Cortex of kidney (tissue), 1 donor: ENCODE data around the gene PKD1L1.
"Not testable (repeated sequence)": the region's sequence is repeated elsewhere in the genome, so short reads cannot be mapped to it uniquely, and the experiment has no call there.

Source experiments
- DNase-seq: peaks from one replicate; lab custom pipeline; 2025; lab: John Stamatoyannopoulos, UW

Gene PKD1L1

DNA sequence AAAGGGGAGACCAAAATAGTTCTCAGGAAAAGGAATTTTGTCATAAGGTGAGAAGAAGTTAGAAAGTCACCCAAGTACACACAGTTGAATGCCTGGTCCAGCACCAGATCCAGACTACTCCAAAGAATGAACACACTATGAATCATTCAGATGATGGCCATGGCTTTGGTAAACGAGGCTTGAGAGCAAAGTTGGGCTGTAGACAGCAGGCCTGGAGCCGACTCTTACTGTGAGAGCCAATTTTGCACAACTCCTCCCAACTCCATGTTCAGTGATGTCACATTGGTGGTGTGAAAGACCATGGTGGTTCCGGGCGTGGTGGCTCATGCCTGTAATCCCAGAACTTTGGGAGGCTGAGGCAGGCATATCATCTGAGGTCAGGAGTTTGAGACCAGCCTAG lies 131.6 kb downstream of the PKD1L1 start:
- no peak for DNase-seq

GRCh38 chr7:47815867-47816266 lies 132.4 kb downstream of the PKD1L1 start:
- DNase-seq = no peak

DNA sequence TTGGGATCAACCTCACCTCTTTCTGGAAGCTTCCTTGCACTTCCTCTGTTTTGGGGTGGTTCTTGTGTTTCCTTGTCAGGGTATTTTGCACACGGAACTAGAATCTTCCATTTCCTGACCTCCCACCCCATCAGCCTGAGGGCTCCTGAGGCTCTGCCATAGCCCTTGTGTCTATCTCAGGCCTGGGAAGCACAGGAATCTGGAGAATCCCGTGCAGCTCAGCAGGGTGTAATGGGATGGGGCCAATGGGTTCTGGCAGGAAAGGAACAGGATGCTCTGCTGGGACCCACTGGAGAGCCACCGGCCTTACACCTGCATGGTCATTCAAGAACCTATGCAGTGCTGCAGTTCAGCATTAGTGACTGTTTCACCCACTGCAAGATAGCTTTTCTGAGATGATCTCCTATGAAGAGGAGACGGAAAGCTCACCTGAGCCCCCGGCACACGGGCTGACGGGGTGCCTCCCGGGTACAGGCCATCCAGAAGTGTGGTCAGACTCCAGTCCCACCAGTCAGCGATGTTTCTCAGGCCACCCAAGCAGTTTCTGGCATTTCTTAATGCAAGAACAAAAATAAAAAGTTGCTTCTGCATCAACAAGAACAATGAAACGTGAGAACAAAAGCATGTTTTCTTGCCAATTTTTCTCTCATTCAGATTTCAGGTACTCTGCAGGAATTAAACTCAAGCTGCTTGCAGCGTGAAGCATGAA lies 133.2 kb downstream of the PKD1L1 start:
- DNase-seq = no peak

DNA sequence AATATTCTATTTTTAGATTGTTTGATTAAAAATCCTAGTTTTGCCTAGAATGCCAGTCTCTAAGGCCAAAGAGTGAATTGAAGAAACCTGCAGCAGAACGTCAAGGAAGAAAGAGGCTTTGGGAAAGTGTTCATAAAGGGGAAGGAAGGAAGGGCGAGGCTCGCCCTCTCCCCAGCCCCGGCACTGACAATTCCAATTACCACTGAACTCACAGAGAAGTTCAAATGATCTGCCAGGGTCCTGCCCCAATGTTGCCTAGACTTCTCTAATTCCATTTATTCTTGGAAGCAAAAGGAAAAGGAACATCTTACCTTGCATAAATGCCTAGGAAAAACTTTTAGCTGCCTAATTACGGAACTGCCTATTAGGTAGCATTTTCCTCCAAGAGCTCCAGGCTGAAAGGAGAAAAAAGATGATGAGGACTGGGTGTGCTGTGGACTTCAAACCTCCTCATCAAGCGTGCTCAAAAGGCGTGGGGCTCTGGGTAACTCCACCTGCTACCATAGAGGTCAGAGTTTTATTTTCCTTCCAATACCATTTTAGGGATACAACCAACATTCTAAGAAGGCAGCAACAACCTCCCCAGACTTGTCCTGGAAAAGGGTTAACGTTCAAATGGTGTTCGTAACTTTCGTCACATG lies 134.5 kb downstream of the PKD1L1 start:
- DNase-seq = no peak

DNA sequence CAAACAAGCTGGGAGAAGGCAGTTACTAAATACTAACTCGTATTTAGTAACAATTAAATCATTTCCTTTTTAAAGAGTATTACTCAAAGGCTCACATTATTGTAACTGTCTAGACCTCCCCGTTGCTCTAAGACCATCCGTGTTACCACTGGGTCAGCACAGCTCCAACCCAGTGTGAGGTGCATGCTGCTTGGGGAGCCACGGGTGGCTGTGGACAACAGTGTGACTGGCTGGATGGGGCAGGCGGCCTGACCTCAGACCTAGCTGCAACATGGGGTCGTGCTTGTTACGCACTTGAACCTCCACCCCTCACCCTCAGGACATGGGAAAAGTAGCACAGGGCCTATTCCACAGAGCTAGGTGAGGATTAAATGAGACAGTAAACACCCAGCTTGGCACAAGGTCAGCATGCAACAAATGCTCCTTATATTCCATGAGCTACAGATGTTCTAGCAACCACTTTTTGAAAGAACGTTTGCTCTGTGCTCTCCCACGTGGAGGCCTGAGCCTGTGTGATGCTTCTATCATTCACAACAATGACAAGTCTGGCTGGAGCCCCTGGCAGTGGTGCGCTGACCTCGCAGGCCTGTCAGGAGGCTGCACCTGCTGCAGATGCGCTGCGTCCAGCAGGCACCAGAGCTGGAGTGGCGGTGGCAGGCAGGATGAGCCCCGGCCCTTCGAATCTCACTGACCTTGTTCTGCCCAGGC lies 135.7 kb downstream of the PKD1L1 start:
- no peak for DNase-seq

DNA sequence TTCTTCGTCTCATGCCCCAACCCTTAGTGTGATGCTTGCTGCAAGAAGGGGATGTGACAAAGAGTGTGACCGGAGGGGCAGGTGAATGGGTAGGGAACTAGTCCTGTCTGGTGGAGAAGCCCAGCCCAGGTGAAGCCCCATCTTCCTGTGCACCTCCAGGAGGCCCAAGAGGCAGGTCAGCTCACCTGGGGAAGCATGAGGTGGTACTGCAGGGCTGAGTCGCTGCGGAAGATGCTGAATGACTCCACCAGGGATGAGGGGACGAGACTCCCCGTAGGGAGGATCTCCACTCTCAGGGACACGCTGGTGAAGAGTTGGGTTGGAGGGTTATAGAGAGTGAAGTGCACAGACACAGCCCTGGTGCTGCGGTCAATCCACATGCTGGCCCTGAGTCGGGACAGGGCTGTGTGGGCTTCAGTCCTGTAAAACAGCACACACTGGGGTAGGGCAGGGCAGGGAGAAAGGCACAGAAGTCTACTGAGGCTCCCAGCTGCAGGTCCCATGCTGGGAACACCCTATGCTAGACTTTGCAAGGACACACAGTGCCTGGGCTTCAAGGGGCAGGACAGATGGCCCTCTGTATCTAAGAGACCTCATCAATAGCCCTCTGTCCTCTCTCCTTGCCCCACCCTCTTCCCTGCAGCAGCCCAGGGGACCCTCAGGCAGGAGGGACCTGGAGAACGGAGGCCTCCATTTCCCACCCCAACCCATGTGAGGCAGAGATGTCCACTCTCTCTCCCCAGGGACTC lies 136.5 kb downstream of the PKD1L1 start:
- no peak for DNase-seq

GRCh38 chr7:47809387-47809786 lies 138.9 kb downstream of the PKD1L1 start:
- DNase-seq = no peak

DNA sequence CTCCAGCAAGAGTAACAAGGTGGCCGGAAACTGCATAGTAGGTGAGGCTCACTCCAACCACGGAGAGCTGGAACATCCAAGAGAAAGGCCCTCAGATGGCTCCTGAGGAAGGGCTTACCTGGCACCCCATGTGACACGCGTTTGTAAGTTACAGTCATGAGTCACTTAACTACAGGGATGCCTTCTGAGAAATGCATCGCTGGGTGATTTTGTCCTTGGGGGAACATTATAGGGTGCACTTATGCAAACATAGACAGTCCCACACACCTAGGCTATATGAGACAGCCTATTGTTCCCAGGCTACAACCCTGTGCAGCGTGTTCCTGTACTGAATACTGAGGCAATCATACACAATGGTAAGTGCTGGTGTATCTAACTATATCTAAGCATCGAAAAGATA lies 139.9 kb downstream of the PKD1L1 start:
- no peak for DNase-seq

DNA sequence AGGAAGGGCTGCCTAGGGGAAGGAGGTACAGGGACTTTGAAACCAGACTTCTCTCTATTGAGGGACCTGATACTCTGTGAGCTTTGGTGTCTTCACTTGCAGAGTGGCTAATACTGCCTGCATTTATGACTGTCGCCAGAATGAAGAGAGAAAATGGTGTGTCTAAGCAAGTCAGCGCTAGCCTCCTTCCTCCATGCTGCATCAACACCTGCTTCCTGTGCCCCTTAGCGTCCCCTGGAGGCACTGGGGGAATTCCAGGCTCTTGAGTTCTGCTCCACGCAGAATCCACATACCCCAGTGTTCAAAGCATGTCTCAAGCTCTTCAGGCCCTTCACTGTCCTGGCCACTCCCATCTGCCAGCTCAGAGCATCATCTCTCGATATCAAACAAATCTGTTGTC lies 140.5 kb downstream of the PKD1L1 start:
- no peak for DNase-seq

- no peak for DNase-seq
These were observed 141.1 kb downstream of the PKD1L1 start for GRCh38 chr7:47807126-47807525.

DNA sequence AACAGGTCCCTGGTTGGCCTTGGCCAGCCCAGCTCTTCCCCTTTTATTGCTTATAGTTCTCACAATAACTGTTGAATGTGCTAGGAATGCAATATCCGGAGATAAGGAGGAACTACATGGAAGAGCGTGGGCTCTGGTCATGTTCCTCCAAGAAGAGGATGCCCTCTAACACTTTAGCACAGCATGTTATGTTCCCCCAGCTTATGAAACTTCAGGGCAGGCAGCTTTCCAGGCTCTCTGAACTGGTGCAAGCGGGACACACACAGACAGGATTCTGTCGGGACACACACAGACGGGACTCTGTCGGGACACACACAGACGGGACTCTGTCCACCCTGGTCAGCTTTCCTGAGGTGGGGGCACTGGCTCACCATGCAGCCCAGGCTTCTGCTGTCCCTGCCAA lies 141.6 kb downstream of the PKD1L1 start:
- DNase-seq = no peak

- DNase-seq = no peak
These were observed 143.3 kb downstream of the PKD1L1 start for GRCh38 chr7:47804767-47805545.

GRCh38 chr7:47803846-47804245 lies 144.4 kb downstream of the PKD1L1 start:
- DNase-seq = no peak

DNA sequence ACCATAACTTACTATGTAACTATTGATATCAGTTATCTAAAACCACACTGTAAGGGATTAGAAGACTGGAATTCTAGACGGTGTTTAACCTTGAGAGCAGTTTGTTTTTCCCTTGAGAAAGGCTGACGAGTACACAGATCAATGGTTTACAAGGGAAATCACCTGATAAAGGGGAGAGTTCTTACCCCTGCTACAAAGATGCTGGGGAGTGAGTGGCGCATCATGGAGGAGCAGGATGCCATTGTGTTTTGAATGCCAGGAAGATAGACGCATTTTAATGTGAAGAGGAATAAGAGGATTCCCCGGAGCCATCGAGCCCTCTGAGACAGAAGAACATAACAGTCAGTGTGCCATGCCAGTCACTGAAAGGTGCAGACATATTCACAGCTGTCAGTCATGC lies 145.2 kb downstream of the PKD1L1 start:
- DNase-seq = no peak

GRCh38 chr7:47801423-47801822 lies 146.8 kb downstream of the PKD1L1 start:
- no peak for DNase-seq

DNA sequence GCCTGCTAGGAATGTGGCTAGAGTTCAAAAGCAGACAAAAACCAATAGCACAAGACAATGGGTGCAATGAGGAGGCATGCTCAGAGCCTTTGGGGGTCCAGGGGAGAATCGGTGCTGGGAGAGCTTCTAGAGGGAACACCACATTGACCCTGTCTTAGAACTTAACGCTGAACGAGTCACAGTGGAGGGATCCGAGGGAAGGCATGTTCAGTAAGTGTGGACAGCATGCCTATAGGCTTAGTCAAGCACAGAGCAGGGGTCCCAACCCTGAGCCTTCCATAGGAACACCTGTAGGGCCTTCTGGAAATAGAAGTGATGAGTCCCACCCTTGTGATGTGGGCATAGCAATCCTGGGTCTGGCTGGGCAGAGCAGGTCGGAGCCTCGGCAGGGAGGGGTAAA lies 148.7 kb downstream of the PKD1L1 start:
- no peak for DNase-seq

- DNase-seq = no peak
These were observed 151.9 kb downstream of the PKD1L1 start for GRCh38 chr7:47796347-47796746.

GRCh38 chr7:47795631-47796030 lies 152.6 kb downstream of the PKD1L1 start:
- DNase-seq = no peak

DNA sequence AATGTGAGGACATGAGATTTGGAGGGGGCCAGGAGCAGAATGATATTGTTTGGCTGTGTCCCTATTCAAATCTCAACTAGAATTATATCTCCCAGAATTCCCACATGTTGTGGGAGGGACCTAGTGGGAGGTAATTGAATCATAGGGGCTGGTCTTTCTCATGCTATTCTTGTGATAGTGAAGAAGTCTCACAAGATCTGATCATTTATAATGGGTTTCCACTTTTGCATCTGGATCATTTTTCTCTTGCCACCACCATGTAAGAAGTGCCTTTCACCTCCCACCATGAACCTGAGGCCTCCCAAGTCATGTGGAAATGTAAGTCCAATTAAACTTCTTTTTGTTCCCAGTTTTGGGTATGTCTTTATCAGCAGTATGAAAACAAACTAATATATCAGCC lies 153.1 kb downstream of the PKD1L1 start:
- not testable (repeated sequence) for DNase-seq

DNA sequence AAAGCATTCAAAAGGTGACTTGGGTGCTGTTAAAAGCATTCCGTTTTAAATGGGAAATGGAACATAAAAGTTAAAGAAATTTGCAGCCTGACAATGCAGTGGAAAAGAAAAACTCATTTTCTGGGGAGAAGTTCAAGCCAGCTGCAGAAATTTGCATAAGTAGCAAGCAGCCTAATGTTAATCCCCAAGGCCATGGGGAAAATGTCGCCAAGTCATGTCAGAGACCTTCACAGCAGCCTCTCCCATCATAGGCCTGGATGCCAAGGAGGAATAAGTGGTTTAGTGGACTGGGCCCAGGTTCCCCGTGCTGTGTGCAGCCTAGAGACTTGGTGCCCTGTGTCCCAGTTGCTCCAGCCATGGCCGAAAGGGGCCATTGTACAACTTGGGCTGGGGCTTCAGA lies 154.2 kb downstream of the PKD1L1 start:
- no peak for DNase-seq

DNA sequence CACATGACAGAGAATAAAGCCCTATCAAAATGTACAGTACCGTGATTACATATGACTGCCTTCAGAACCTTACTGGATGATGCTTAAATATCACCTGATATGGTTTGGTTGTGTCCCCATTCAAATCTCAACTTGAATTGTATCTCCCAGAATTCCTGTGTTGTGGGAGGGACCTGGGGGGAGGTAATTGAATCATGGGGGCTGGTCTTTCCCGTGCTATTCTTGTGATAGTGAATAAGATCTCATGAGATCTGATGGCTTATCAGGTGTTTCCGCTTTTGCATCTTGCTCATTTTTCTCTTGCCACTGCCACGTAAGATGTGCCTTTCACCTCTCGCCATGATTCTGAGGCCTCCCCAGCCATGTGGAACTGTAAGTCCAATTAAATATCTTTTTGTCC lies 155.1 kb downstream of the PKD1L1 start:
- DNase-seq = not testable (repeated sequence)
